Heart right ventricle (tissue), 16 donors: ENCODE results near the gene OSGEPL1. TPM values are rescaled to one million over a fixed set of nuclear protein-coding genes. Genes with fewer than 3 reads are reported as not detected.

ENCODE experiments used
- ATAC-seq, 8 donors: fragments of 200-7000 bp; cut with Tn5 transposase; one replicate each; pipeline ENCODE4 v1.9.1; 2020; ENCODE audit warnings: mild to moderate bottlenecking in 8 of 8, moderate library complexity in 8 of 8, moderate number of reproducible peaks in 1 of 8
- DNase-seq, 2 donors: peaks; one replicate each; pipeline ENCODE4 v3.0.0-alpha.2; 2020
- H3K27ac ChIP-seq, 10 donors: fragments of 200-600 bp; sonication (generic) in 2 of 10; one replicate each; pipeline versions ENCODE4 v1.5.0 to v1.8.0; 2020 to 2022; ENCODE audit warnings: mild to moderate bottlenecking in 3 of 10
- H3K27me3 ChIP-seq, 7 donors: fragments of 200-600 bp; one replicate each; pipeline ENCODE4 v1.8.0; 2021 to 2022; ENCODE audit warnings: mild to moderate bottlenecking in 2 of 7
- H3K36me3 ChIP-seq, 9 donors: fragments of 200-600 bp; sonication (generic) in 1 of 9; one replicate each; pipeline versions ENCODE4 v1.5.0 to v1.8.0; 2020 to 2022; ENCODE audit warnings: mild to moderate bottlenecking in 2 of 9
- H3K4me1 ChIP-seq, 9 donors: fragments of 200-600 bp; sonication (generic) in 1 of 9; one replicate each; pipeline versions ENCODE4 v1.5.0 to v1.8.0; 2020 to 2022; ENCODE audit warnings: mild to moderate bottlenecking in 4 of 9
- H3K4me3 ChIP-seq, 10 donors: fragments of 200-600 bp; sonication (generic) in 2 of 10; one replicate each; pipeline versions ENCODE4 v1.5.0 to v1.8.0; 2020 to 2022; ENCODE audit warnings: mild to moderate bottlenecking in 7 of 10, moderate library complexity in 2 of 10
- H3K9me3 ChIP-seq, 11 donors: fragments of 200-600 bp in 10 of 11; sonication (generic) in 2 of 11; one replicate each; pipeline versions ENCODE4 v1.5.0 to v1.8.0; 2013 to 2022; ENCODE audit warnings: mild to moderate bottlenecking in 2 of 11, control low read depth in 1 of 11, moderate library complexity in 1 of 11
- CTCF ChIP-seq, 9 donors: fragments of 200-600 bp; sonication (generic) in 2 of 9; IDR thresholded peaks; one replicate each; pipeline versions ENCODE4 v1.5.0 to v1.8.0; 2021 to 2022; ENCODE audit warnings: antibody characterized with exemption in 9 of 9, mild to moderate bottlenecking in 5 of 9, moderate library complexity in 1 of 9
- WGBS, 2 donors: extraction: QIAGEN DNeasy Blood & Tissue Kit; methylation state at CpG; one replicate each; pipeline ENCODE4 v1.1.7; 2013; ENCODE audit warnings: inconsistent platforms in 1 of 2; 5-methylcytosine and 5-hydroxymethylcytosine counted together
- intact Hi-C, 10 donors: fragments of 100-400 bp; cut with DNase I; formaldehyde crosslinking; loops; one replicate each; pipeline versions ENCODE4 v1.11.1 to v1.14.2; 2022
- polyA plus RNA-seq, 2 donors: library from polyadenylated mRNA; stranded (reverse); fragments of 200-250 nt; gene quantifications; one replicate each; pipeline ENCODE4 v1.2.3, GENCODE V29; 2013
- total RNA-seq, 10 donors: library from RNA; stranded (reverse); fragmentation: NEBNext Ultra II Directional in 3 of 10; extraction: Animal tissue kit (Norgen Biotek cat#: 25700) in 3 of 10; gene quantifications; one replicate each; pipeline versions ENCODE4 v1.2.1 to v1.2.4, GENCODE V29; 2021 to 2023
- donor health status: Arrhythmogenic right ventricular cardiomyopathy.
- donor health status: ischemic (EF 13 %, LVEDD 7.1; RV severe dilation, severe dysfunction).
- donor health status: healthy with polysubstance abuse.
- donor health status: DM: no; HTN: yes; CAD: no.
- donor health status: DM: no; HTN: no; CAD: no.
- donor health status: ischemic (EF 25% LVEDD 6.9; RV normal size, moderate dysfunction).
- donor health status: ischemic (EF 25% LVEDD 5.7; RV mildly dilated, moderate dysfunction).
- donor health status: healthy.
- donor health status: DM: yes; HTN: yes; CAD: no.
- donor health status: Ischemic cardiomyopathy.
- donor health status: ischemic (EF 35%, LVEDD 5.7; RV mildly dilated, moderate dysfunction).
- donor health status: nonischemic (EF 11% LVEDD 7.7; RV severe dilation, severe dysfunction).
- donor health status: DM: yes; HTN: yes; CAD: no.
- donor health status: PGD.
- donor health status: ischemic (EF 29% LVEDD 5.4; RV normal size, mild dysfunction).
- donor health status: nonischemic (EF 23%, LVEDD 6.1; RV moderate dilation, normal function).

Gene OSGEPL1
- total and polyA plus RNA-seq, 12 donors = 3.9 to 14.1 (median 9.7) TPM

- WGBS, 2 donors = 50 to 51% methylated on average over 2 of the region's 2 CpGs
These were observed 61.9 kb downstream of the OSGEPL1 start for GRCh38 chr2:189700681-189701080.

GRCh38 chr2:189698020-189698887, 64.3 kb downstream of the OSGEPL1 start:
- TF ChIP-seq CTCF (IDR thresholded peaks at IDR 0.05) = peak; percentile 18 to 86 (median 69)
- Histone ChIP-seq H3K27me3 (no peaks in the 10 kb centered on the region), H3K9me3 (no peaks in the 10 kb centered on the region), H3K36me3 (peaks cover 0 to 24% (median 0%) of the 10 kb centered on the region in 9 donors), H3K27ac (no peak overlapping the region), H3K4me3 (peak overlapping the region in 2 of 10 donors; percentile 12 to 23), H3K4me1 (peaks cover 0 to 9% (median 0%) of the 10 kb centered on the region in 9 donors)
- DNase-seq (peak in 1 of 2 donors; percentile 54), ATAC-seq (peak in 6 of 8 donors; percentile 43 to 70 (median 62))
- intact Hi-C loops = loop anchor here in 9 of 10 donors (1.0 to 5.0 kb wide), 3 partner anchors 36 to 37 kb away; partner anchors contain the start of gene ASNSD1 (in 9 of the 9)
- 34 to 35% methylated on average over 6 of the region's 6 CpGs for WGBS, 2 donors

More at GRCh38 chr2:189700681-189701080, 61.9 kb downstream of the OSGEPL1 start:
- Histone ChIP-seq H3K4me3 (no peak overlapping the region), H3K36me3 (peaks cover 0 to 30% (median 5%) of the 10 kb centered on the region in 9 donors), H3K27me3 (no peaks in the 10 kb centered on the region), H3K9me3 (no peaks in the 10 kb centered on the region), H3K27ac (no peak overlapping the region), H3K4me1 (peaks cover 0 to 9% (median 0%) of the 10 kb centered on the region in 9 donors)
- ATAC-seq (no peak), DNase-seq (no peak)
- no peak for TF ChIP-seq CTCF (IDR thresholded peaks at IDR 0.05)
- intact Hi-C loops = no loop called here

Other genes starting within 250 kb of the OSGEPL1 start
- 10 to 100 TPM; 31.1 to 93.9 (median 47.9) TPM for gene SLC40A1, start 182.0 kb downstream of the OSGEPL1 start, total RNA-seq
- gene SLC40A1, start 182.0 kb downstream of the OSGEPL1 start, polyA plus RNA-seq = 10 to 100 TPM in 1 of 2 donors, 1 to 10 TPM in 1; 9.4 to 15.1 TPM
- gene ASNSD1, start 101.3 kb downstream of the OSGEPL1 start, total RNA-seq = 10 to 100 TPM; 25.9 to 46.7 (median 30.8) TPM
- 10 to 100 TPM; 29.3 to 32.1 TPM for gene ASNSD1, start 101.3 kb downstream of the OSGEPL1 start, polyA plus RNA-seq
- gene ANKAR, start 88.1 kb downstream of the OSGEPL1 start, total RNA-seq = 1 to 10 TPM; 4.4 to 9.3 (median 5.8) TPM
- gene ANKAR, start 88.1 kb downstream of the OSGEPL1 start, polyA plus RNA-seq = 1 to 10 TPM in 1 of 2 donors, under 1 TPM in 1; 0.64 to 5.6 TPM
- gene ORMDL1, start 21.5 kb upstream of the OSGEPL1 start, total RNA-seq = 10 to 100 TPM; 18.1 to 29.3 (median 23.5) TPM
- 10 to 100 TPM; 34.7 to 88.2 TPM for gene ORMDL1, start 21.5 kb upstream of the OSGEPL1 start, polyA plus RNA-seq
- gene PMS1, start 21.7 kb upstream of the OSGEPL1 start, total RNA-seq = 10 to 100 TPM in 8 of 10 donors, 1 to 10 TPM in 2; 7.0 to 15.1 (median 11.5) TPM
- gene PMS1, start 21.7 kb upstream of the OSGEPL1 start, polyA plus RNA-seq = 10 to 100 TPM in 1 of 2 donors, 1 to 10 TPM in 1; 4.1 to 17.3 TPM